Right lobe of liver (tissue), 6 donors: Measurements from ENCODE around the gene NYNRIN. TPM values are rescaled to one million over a fixed set of nuclear protein-coding genes. Genes with fewer than 3 reads are reported as not detected.
"Not testable (repeated sequence)": the region's sequence is repeated elsewhere in the genome, so short reads cannot be mapped to it uniquely, and the experiment has no call there.

Experiments used
- ATAC-seq, 4 donors: fragments of 200-7000 bp; cut with Tn5 transposase; one replicate each; pipeline ENCODE4 v1.9.1; 2020; ENCODE audit warnings: mild to moderate bottlenecking in 4 of 4, moderate library complexity in 4 of 4
- DNase-seq, 3 donors: peaks; one replicate each; pipeline ENCODE4 v3.0.0-alpha.2; 2020
- H3K27ac ChIP-seq, 3 donors: fragments of 200-600 bp; one replicate each; pipeline ENCODE4 v1.8.0; 2022
- H3K27me3 ChIP-seq, 2 donors: fragments of 200-600 bp; one replicate each; pipeline ENCODE4 v1.8.0; 2022
- H3K36me3 ChIP-seq, 4 donors: fragments of 200-600 bp; sonication (generic) in 1 of 4; one replicate each; pipeline versions ENCODE4 v1.5.1 to v1.8.0; 2017 to 2022; ENCODE audit warnings: control low read depth in 1 of 4
- H3K4me1 ChIP-seq, 4 donors: fragments of 200-600 bp; sonication (generic) in 1 of 4; one replicate each; pipeline versions ENCODE4 v1.5.1 to v1.8.0; 2017 to 2022; ENCODE audit warnings: control low read depth in 1 of 4
- H3K4me3 ChIP-seq, 3 donors: fragments of 200-600 bp; one replicate each; pipeline ENCODE4 v1.8.0; 2022
- H3K9me3 ChIP-seq, 4 donors: fragments of 200-600 bp; sonication (generic) in 1 of 4; one replicate each; pipeline versions ENCODE4 v1.5.1 to v1.8.0; 2017 to 2022; ENCODE audit warnings: control low read depth in 1 of 4
- POLR2A ChIP-seq: fragments of 450-650 bp; IDR thresholded peaks from one replicate; pipeline ENCODE4 v1.6.1; 2017; ENCODE audit warnings: antibody characterized with exemption, mild to moderate bottlenecking
- WGBS: methylation state at CpG from one replicate; pipeline ENCODE4 v1.1.6; 2018; ENCODE audit warnings: low coverage, low lambda C conversion rate; ENCODE audit not compliant: insufficient coverage; ENCODE audit errors: missing lambda C conversion rate; 5-methylcytosine and 5-hydroxymethylcytosine counted together
- intact Hi-C, 2 donors: fragments of 100-400 bp; cut with DNase I; formaldehyde crosslinking; loops; one replicate each; pipeline versions ENCODE4 v1.11.2 to v1.14.1; 2022
- long read RNA-seq: library from polyadenylated mRNA; unstranded; transcript quantifications from one replicate; pipeline ENCODE4 v2.0.0, GENCODE V29; 2019
- total RNA-seq, 6 experiments: library from RNA; depleted of rRNA in 2 of 6; stranded (reverse); fragments of >200 nt in 2 of 6; fragmentation: NEBNext Ultra II Directional in 3 of 6; extraction: Animal tissue kit (Norgen Biotek cat#: 25700) in 3 of 6; gene quantifications; one replicate each; pipeline versions ENCODE4 v1.1.0 to v1.2.4, GENCODE V29; 2016 to 2023
- TF ChIP-seq, protein P1 (sequence below), 4 donors: fragments of 200-600 bp in 3 of 4; fragments of 450-650 bp in 1 of 4; IDR thresholded peaks; one replicate each; pipeline versions ENCODE4 v1.5.1 to v1.8.0; 2016 to 2022; ENCODE audit warnings: antibody characterized with exemption in 4 of 4, mild to moderate bottlenecking in 2 of 4
- donor health status: DM: no; HTN: yes; CAD: no.
- donor health status: DM: no; HTN: no; CAD: no.
- donor health status: DM: no; HTN: no; CAD: no.
- donor health status: DM: no; HTN: yes; CAD: no.
- donor health status: DM: no; HTN: yes; CAD: no.

Gene NYNRIN
- total RNA-seq: 1 to 10 TPM; 1.8 to 6.1 (median 2.7) TPM
- long read RNA-seq, partial matches to known transcripts: 0 of 2 reads
- long read RNA-seq, other reads (novel, unspliced or antisense): 2 of 2 reads

DNA sequence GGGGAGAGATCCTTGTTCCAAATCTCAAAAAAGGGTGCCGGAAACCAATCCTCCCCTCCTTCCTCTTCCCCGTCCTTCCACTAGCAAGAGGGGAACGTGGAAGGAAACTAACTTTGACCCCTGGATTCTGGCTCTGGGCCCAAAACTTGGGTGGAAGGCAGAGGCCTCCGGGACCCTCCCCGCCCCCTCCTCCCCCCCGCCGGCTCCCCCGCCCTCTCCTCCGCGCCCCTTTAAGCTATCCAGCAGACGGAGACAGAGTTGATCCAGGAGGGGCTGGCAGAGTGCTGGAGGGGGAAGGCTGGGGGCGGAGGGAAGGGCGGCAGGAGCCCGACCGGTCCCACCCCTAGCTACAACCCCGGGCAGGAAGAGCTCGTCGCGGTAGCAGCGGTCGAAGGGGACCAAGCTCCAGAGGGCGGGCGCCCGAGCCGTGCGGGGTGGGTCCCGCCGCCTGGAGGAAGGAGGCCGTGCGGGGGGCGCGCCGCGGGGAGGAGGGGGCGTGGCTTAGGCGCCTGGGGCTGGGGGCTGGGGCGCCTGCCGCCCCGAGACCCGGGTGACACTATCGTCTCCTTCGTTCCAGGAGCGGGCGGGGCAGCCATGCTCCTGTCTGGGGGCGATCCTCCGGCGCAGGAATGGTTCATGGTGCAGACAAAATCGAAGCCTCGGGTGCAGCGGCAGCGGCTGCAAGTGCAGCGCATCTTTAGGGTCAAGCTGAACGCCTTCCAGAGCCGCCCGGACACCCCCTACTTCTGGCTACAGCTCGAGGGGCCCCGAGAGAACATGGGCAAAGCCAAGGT is at the start of gene NYNRIN:
TSS of gene NYNRIN (plus strand) at position 351 of the 794 bp plus-strand sequence. CDS start at position 595, 244 bp downstream.
- TF ChIP-seq POLR2A: no peak
- TF ChIP-seq, protein P1, sequence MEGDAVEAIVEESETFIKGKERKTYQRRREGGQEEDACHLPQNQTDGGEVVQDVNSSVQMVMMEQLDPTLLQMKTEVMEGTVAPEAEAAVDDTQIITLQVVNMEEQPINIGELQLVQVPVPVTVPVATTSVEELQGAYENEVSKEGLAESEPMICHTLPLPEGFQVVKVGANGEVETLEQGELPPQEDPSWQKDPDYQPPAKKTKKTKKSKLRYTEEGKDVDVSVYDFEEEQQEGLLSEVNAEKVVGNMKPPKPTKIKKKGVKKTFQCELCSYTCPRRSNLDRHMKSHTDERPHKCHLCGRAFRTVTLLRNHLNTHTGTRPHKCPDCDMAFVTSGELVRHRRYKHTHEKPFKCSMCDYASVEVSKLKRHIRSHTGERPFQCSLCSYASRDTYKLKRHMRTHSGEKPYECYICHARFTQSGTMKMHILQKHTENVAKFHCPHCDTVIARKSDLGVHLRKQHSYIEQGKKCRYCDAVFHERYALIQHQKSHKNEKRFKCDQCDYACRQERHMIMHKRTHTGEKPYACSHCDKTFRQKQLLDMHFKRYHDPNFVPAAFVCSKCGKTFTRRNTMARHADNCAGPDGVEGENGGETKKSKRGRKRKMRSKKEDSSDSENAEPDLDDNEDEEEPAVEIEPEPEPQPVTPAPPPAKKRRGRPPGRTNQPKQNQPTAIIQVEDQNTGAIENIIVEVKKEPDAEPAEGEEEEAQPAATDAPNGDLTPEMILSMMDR (IDR thresholded peaks at IDR 0.05): no peak
- intact Hi-C loops: no loop called here
- no peaks in the 10 kb centered on the region for H3K36me3 ChIP-seq
- peak in 2 of 3 donors; percentile 52 to 61 for DNase-seq
- H3K4me1 ChIP-seq: peaks cover 0 to 24% (median 0%) of the 10 kb centered on the region in 4 donors
- H3K9me3 ChIP-seq: no peaks in the 10 kb centered on the region
- peak within 1 kb of the TSS; percentile 27 to 52 (median 50) for H3K27ac ChIP-seq
- 3% methylated on average over 7 of the region's 57 CpGs for WGBS
- H3K4me3 ChIP-seq: peak within 1 kb of the TSS; percentile 59 to 62 (median 61)
- ATAC-seq: peak; percentile 71 to 78 (median 75)
- no peaks in the 10 kb centered on the region for H3K27me3 ChIP-seq

DNA sequence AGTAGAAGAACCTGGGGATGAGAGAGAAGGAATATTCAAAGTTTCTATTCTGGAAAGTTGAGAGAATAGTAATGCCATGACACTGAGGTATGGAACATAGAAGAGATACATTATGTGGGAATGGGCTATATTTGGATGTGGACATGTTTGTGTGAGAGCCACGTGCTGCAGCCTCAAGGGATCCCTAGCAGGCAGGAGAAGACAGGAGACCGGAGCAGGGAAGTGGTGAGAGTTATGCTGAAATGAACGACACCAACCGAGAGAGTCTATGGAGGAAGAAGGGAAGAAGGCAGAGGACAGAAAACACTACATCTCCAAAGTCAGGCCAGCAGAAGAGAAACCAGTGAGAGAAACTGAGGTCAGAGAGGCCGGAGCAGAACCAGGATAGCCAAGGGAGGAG is 49.1 kb upstream of the NYNRIN start:
- intact Hi-C loops: no loop called here
- TF ChIP-seq POLR2A: no peak
- TF ChIP-seq, protein P1 (IDR thresholded peaks at IDR 0.05): no peak
- DNase-seq (no peak), ATAC-seq (no peak)
- H3K4me1 ChIP-seq: peaks cover 0 to 4% (median 0%) of the 10 kb centered on the region in 4 donors
- no peak overlapping the region for H3K4me3 ChIP-seq
- H3K36me3 ChIP-seq: no peaks in the 10 kb centered on the region
- 78% methylated on average over 5 of the region's 5 CpGs for WGBS
- no peak overlapping the region for H3K27ac ChIP-seq
- no peaks in the 10 kb centered on the region for H3K9me3 ChIP-seq
- no peaks in the 10 kb centered on the region for H3K27me3 ChIP-seq

DNA sequence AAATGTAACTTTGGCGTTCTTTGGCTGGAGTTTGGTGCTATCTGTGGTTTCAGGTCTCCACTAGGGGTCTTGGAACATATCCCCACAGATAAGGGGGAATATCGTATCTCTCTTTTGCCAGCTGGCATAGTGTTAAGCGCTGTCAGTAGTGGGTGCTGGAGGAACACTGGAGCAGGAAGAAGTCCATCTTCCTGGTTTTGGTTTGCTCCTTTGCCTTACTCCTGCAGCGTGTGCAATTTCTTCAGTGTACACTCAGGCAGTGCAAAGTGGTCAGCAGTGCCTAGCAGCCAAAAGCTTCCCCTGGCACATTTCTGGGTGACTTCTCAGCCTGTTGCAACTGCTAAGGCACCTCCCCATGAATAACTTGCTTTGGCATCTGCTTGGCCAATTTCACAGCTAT is 47.3 kb upstream of the NYNRIN start:
- H3K9me3 ChIP-seq: no peaks in the 10 kb centered on the region
- peak; percentile 39 to 67 (median 54) for ATAC-seq
- peaks cover 0 to 4% (median 0%) of the 10 kb centered on the region in 4 donors for H3K4me1 ChIP-seq
- WGBS: 20% methylated on average over 3 of the region's 4 CpGs
- intact Hi-C loops: no loop called here
- H3K36me3 ChIP-seq: no peaks in the 10 kb centered on the region
- H3K27ac ChIP-seq: no peak overlapping the region
- no peak overlapping the region for H3K4me3 ChIP-seq
- no peaks in the 10 kb centered on the region for H3K27me3 ChIP-seq
- DNase-seq: no peak
- TF ChIP-seq POLR2A: no peak
- TF ChIP-seq, protein P1 (IDR thresholded peaks at IDR 0.05): no peak

DNA sequence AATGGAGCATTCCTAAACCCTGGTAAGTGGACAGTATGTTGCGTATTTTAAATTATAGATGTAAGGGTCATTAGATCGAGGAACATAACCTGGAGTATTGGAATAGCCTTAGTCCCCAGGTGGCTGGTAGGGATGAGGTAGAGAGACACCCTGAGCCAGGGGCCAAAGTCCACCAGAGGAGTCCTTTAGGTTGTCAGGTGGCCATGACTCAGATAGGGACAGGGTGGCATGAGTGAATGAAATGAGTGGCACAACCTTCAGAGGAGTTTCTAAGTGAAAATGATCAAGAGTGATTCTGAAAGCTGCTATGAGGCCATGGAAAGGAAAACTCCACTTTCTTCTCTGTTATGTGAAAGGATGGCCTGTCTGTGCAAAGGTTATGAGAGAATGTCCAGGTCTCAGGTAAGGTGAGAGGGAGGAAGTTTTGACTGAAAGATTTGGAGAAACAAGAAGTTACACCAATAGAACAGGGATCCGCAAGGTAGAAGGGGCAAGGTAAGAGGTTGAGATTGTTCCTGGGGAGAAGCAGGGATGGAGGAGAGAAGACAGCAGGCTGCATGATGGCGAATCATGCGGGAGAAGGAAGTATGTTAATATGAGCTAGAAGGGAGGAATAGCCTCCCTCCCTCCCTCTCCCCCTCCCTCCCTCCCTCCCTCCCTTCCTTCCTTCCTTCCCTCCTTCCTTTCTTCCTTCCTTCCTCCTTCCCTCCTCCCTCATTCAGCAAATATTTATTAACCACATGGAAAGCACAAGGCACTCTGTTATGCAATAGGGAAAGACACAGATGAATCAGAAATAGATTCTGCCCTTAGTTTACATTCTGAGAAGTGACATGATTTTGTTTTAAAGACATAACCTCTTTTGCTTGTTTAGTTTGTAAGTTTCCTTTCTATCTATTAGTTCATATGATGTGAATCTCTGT is 45.0 kb upstream of the NYNRIN start:
- ATAC-seq (peak; percentile 59 to 92 (median 69)), DNase-seq (no peak)
- Histone ChIP-seq H3K27me3 (no peaks in the 10 kb centered on the region), H3K9me3 (no peaks in the 10 kb centered on the region), H3K27ac (no peak overlapping the region), H3K4me1 (peaks cover 0 to 4% (median 0%) of the 10 kb centered on the region in 4 donors), H3K4me3 (no peak overlapping the region), H3K36me3 (no peaks in the 10 kb centered on the region)
- intact Hi-C loops: no loop called here
- no peak for TF ChIP-seq POLR2A
- TF ChIP-seq, protein P1 (IDR thresholded peaks at IDR 0.05): no peak
- WGBS: 64% methylated on average over 4 of the region's 5 CpGs

DNA sequence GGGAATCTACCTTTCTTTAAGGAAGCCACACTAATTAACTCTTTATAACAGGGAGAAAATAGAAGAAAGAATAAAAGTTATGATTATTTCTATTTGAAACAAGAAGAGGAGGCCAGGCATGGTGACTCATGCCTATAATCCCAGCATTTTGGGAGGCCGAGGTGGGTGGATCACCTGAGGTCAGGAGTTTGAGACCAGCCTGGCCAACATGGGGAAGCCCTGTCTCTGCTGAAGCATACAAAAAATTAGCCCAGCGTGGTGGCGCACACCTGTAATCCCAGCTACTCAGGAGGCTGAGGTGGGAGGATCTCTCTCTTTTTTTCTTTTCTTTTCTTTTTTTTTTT is 44.3 kb upstream of the NYNRIN start:
- intact Hi-C loops: not testable (repeated sequence)
- WGBS: no CpG with 5 or more reads among the region's 3 CpGs

More for the DNA sequence above, 44.3 kb upstream of the NYNRIN start:
- not testable (repeated sequence) for H3K9me3 ChIP-seq, H3K4me1 ChIP-seq, DNase-seq, ATAC-seq, H3K36me3 ChIP-seq, H3K27ac ChIP-seq, H3K4me3 ChIP-seq, H3K27me3 ChIP-seq
